Loucy (cell line): Measurements from ENCODE around the gene NTN4.

ENCODE experiments used
- H2AFZ ChIP-seq: fragments of 200-600 bp; sonication (generic); 2 replicates; pipeline ENCODE4 v1.6.0; 2016; ENCODE audit warnings: antibody characterized with exemption, mild to moderate bottlenecking, low read length, moderate library complexity
- H3F3A ChIP-seq: fragments of 200-600 bp; 2 replicates; pipeline ENCODE4 v1.6.0; 2016; ENCODE audit warnings: antibody characterized with exemption, low read depth, mild to moderate bottlenecking
- H3K27me3 ChIP-seq: fragments of 200-600 bp; sonication (generic); 2 replicates; pipeline ENCODE4 v1.6.1; 2014; ENCODE audit warnings: low read length, mild to moderate bottlenecking; ENCODE audit not compliant: insufficient read depth, poor library complexity, severe bottlenecking
- H3K36me3 ChIP-seq: fragments of 200-600 bp; sonication (generic); 2 replicates; pipeline ENCODE4 v1.6.1; 2016; ENCODE audit warnings: low read length; ENCODE audit not compliant: insufficient read depth
- H3K4me1 ChIP-seq: fragments of 200-600 bp; sonication (generic); 2 replicates; pipeline ENCODE4 v1.5.1; 2014; ENCODE audit warnings: low read length, mild to moderate bottlenecking; ENCODE audit not compliant: insufficient read depth, poor library complexity, severe bottlenecking
- H3K4me2 ChIP-seq: fragments of 200-600 bp; sonication (generic); 2 replicates; pipeline ENCODE4 v1.6.0; 2014; ENCODE audit warnings: antibody characterized with exemption, low read length, low read depth, mild to moderate bottlenecking; ENCODE audit not compliant: poor library complexity, severe bottlenecking
- H3K4me3 ChIP-seq: fragments of 200-600 bp; sonication (generic); 2 replicates; pipeline ENCODE4 v1.5.1; 2014; ENCODE audit warnings: low read length, mild to moderate bottlenecking, mixed read lengths; ENCODE audit not compliant: poor library complexity, severe bottlenecking
- H3K79me2 ChIP-seq: fragments of 200-600 bp; sonication (generic); 2 replicates; pipeline ENCODE4 v1.6.1; 2014; ENCODE audit warnings: low read length; ENCODE audit not compliant: insufficient read depth
- H3K9ac ChIP-seq: fragments of 200-600 bp; sonication (generic); 2 replicates; pipeline ENCODE4 v1.6.0; 2014; ENCODE audit warnings: mild to moderate bottlenecking, low read depth, low read length, moderate library complexity; ENCODE audit not compliant: poor library complexity, severe bottlenecking
- H3K9me2 ChIP-seq: fragments of 200-600 bp; sonication (generic); replicated peaks from 2 replicates; pipeline ENCODE4 v1.6.1; 2016; ENCODE audit warnings: low read depth, low read length, mixed read lengths
- H3K9me3 ChIP-seq: fragments of 200-600 bp; sonication (generic); 2 replicates; pipeline ENCODE4 v1.6.1; 2014; ENCODE audit warnings: mild to moderate bottlenecking, antibody characterized with exemption, low read length, low read depth; ENCODE audit not compliant: insufficient read depth
- H4K20me1 ChIP-seq: fragments of 200-600 bp; sonication (generic); 2 replicates; pipeline ENCODE4 v1.6.0; 2014; ENCODE audit warnings: antibody characterized with exemption, low read length, mild to moderate bottlenecking; ENCODE audit not compliant: insufficient read depth, poor library complexity, severe bottlenecking
- CTCF ChIP-seq: fragments of 200-600 bp; sonication (generic); conservative IDR thresholded peaks from 2 replicates; pipeline ENCODE4 v1.5.1; 2014; ENCODE audit warnings: mild to moderate bottlenecking, antibody characterized with exemption, low read length
- EZH2phosphoT487 ChIP-seq: fragments of 200-600 bp; IDR thresholded peaks from 2 replicates; pipeline ENCODE4 v1.6.1; 2018; ENCODE audit warnings: antibody characterized with exemption, mild to moderate bottlenecking, moderate library complexity, borderline replicate concordance

The NTN4 gene

GRCh38 chr12:95641299-95641952, 149.1 kb downstream of the NTN4 start:
- no peaks in the 10 kb centered on the region for H3K9me3 ChIP-seq
- no peaks in the 10 kb centered on the region for H3K9me2 ChIP-seq
- H2AFZ ChIP-seq = no peak overlapping the region
- no peaks in the 10 kb centered on the region for H3F3A ChIP-seq
- H3K79me2 ChIP-seq = no peaks in the 10 kb centered on the region
- no peaks in the 10 kb centered on the region for H4K20me1 ChIP-seq
- no peak overlapping the region for H3K4me3 ChIP-seq
- H3K36me3 ChIP-seq = no peaks in the 10 kb centered on the region
- H3K4me2 ChIP-seq = no peak overlapping the region
- TF ChIP-seq CTCF (no peak), EZH2phosphoT487 (no peak)
- no peak overlapping the region for H3K9ac ChIP-seq
- H3K4me1 ChIP-seq = peaks cover 6% of the 10 kb centered on the region
- no peaks in the 10 kb centered on the region for H3K27me3 ChIP-seq

GRCh38 chr12:95640516-95640915, 150.0 kb downstream of the NTN4 start:
- TF ChIP-seq CTCF (no peak), EZH2phosphoT487 (no peak)
- Histone ChIP-seq H3K4me1 (peaks cover 6% of the 10 kb centered on the region), H3K9me2 (no peaks in the 10 kb centered on the region), H3K9me3 (no peaks in the 10 kb centered on the region), H3K79me2 (no peaks in the 10 kb centered on the region), H3K9ac (no peak overlapping the region), H3K4me2 (no peak overlapping the region), H2AFZ (no peak overlapping the region), H3K36me3 (no peaks in the 10 kb centered on the region), H3K27me3 (no peaks in the 10 kb centered on the region), H3K4me3 (no peak overlapping the region), H4K20me1 (no peaks in the 10 kb centered on the region), H3F3A (no peaks in the 10 kb centered on the region)

GRCh38 chr12:95637471-95638155, 153.0 kb downstream of the NTN4 start:
- no peaks in the 10 kb centered on the region for H3K36me3 ChIP-seq
- no peak overlapping the region for H2AFZ ChIP-seq
- H3K27me3 ChIP-seq = no peaks in the 10 kb centered on the region
- TF ChIP-seq EZH2phosphoT487 (no peak), CTCF (no peak)
- no peaks in the 10 kb centered on the region for H3K79me2 ChIP-seq
- H3K4me3 ChIP-seq = no peak overlapping the region
- no peaks in the 10 kb centered on the region for H3F3A ChIP-seq
- no peak overlapping the region for H3K9ac ChIP-seq
- no peaks in the 10 kb centered on the region for H3K9me3 ChIP-seq
- peaks cover 5% of the 10 kb centered on the region for H3K4me1 ChIP-seq
- no peak overlapping the region for H3K4me2 ChIP-seq
- no peaks in the 10 kb centered on the region for H3K9me2 ChIP-seq
- H4K20me1 ChIP-seq = no peaks in the 10 kb centered on the region
